ENCODE results near the gene PITX1. TPM values are rescaled to one million over a fixed set of nuclear protein-coding genes. Genes with fewer than 3 reads are reported as not detected.
"Not testable (repeated sequence)": the region's sequence is repeated elsewhere in the genome, so short reads cannot be mapped to it uniquely, and the experiment has no call there.

The PITX1 gene
- total RNA-seq, 6 experiments from 2014 or later: not detected

DNA sequence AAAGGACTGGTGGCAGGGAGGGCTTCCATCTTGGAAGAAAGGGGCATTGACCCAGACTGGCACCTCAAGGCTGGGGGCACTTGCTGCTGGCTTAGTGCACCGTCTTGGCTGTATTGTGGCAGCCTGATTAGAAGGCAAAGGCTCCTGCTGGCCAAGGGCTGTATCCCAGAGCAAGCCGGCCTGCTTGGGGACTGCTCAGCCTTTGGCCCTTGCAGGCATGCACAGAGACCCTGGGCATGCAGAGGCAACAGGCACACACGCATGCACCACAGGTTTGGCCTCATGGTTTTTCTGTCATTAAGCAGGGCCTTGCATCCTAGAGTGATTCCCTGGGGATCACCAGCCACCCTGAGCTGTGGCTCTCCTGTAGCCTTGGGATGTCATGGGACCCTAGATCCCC is 29.0 kb downstream of the PITX1 start:
- WGBS (ENCODE audit: insufficient coverage, low coverage, low lambda C conversion rate, missing lambda C conversion rate): no CpG with 5 or more reads among the region's 3 CpGs
- Histone ChIP-seq H3K27me3 (no peaks in the 10 kb centered on the region), H3K9me3 (no peaks in the 10 kb centered on the region), H3K27ac (no peak overlapping the region), H3K36me3 (no peaks in the 10 kb centered on the region), H3K4me3 (no peak overlapping the region), H3K4me1 (no peaks in the 10 kb centered on the region)
- TF ChIP-seq, protein P1, sequence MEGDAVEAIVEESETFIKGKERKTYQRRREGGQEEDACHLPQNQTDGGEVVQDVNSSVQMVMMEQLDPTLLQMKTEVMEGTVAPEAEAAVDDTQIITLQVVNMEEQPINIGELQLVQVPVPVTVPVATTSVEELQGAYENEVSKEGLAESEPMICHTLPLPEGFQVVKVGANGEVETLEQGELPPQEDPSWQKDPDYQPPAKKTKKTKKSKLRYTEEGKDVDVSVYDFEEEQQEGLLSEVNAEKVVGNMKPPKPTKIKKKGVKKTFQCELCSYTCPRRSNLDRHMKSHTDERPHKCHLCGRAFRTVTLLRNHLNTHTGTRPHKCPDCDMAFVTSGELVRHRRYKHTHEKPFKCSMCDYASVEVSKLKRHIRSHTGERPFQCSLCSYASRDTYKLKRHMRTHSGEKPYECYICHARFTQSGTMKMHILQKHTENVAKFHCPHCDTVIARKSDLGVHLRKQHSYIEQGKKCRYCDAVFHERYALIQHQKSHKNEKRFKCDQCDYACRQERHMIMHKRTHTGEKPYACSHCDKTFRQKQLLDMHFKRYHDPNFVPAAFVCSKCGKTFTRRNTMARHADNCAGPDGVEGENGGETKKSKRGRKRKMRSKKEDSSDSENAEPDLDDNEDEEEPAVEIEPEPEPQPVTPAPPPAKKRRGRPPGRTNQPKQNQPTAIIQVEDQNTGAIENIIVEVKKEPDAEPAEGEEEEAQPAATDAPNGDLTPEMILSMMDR (IDR thresholded peaks at IDR 0.05): no peak
- no peak for TF ChIP-seq POLR2A (IDR thresholded peaks at IDR 0.05)
- DNase-seq (no peak), ATAC-seq (no peak)
- intact Hi-C loops (cut with DNase I): no loop called here

DNA sequence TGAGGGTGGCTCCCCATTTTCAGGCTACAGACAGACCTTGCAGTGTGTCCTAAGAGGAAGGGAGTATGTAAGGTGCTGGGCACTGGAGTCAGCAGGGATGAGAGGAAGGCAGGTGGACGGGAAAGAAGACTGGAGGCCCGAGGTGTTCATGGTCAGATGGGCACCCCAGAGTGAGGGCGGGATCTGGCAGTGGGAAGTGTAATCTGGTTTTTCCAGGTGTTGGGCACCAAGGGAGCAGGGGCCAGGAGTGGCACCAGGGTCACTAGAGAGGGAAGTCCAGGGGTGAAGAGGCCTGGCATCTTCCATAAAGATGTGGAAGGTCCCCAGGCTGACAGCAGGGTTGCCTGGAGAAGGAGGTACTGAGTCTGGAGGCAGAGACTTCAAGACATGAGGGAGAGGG is 29.7 kb downstream of the PITX1 start:
- Histone ChIP-seq H3K27me3 (no peaks in the 10 kb centered on the region), H3K9me3 (no peaks in the 10 kb centered on the region), H3K27ac (no peak overlapping the region), H3K4me3 (no peak overlapping the region), H3K4me1 (no peaks in the 10 kb centered on the region), H3K36me3 (no peaks in the 10 kb centered on the region)
- intact Hi-C loops (cut with DNase I): no loop called here
- TF ChIP-seq, protein P1 (IDR thresholded peaks at IDR 0.05): no peak
- TF ChIP-seq POLR2A (IDR thresholded peaks at IDR 0.05): no peak
- no peak for ATAC-seq
- WGBS (ENCODE audit: insufficient coverage, low coverage, low lambda C conversion rate, missing lambda C conversion rate): 90% methylated on average over 2 of the region's 3 CpGs
- no peak for DNase-seq

DNA sequence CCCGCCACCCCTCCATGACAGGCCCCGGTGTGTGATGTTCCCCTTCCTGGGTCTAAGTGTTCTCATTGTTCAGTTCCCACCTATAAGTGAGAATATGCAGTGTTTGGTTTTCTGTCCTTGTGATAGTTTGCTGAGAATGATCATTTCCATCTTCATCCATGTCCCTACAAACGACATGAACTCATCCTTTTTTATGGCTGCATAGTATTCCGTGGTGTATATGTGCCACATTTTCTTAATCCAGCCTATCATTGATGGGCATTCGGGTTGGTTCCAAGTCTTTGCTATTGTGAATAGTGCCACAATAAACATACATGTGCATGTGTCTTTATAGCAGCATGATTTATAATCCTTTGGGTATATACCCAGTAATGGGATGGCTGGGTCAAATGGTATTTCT is 36.0 kb downstream of the PITX1 start:
- intact Hi-C loops (cut with DNase I); ATAC-seq; H3K9me3 ChIP-seq; DNase-seq; H3K4me1 ChIP-seq; H3K27ac ChIP-seq; H3K36me3 ChIP-seq; H3K4me3 ChIP-seq; H3K27me3 ChIP-seq: not testable (repeated sequence)
- WGBS (ENCODE audit: insufficient coverage, low coverage, low lambda C conversion rate, missing lambda C conversion rate): 93% methylated on average over 5 of the region's 5 CpGs

DNA sequence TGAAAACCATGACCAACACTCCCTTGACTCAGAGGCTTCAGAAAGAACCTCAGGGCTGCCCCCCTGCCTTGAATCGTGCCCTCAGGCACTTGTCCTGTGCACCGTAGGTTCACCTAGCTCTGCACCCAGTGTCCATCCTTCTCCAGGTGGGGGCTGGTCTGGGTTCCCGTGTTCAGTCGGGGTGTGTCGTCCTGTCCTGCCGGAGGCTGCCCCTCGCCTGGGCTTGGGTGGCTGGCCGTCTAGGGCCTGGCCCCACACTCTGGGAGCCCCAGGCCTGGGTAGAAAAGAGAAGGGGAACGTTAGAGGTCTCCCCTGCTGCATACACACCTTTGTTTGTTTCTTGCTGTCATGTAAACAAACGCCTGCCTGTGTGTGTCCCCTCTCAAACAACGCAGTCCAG is 37.0 kb downstream of the PITX1 start:
- ATAC-seq: peak in 1 of 4 donors; percentile 32
- TF ChIP-seq POLR2A (IDR thresholded peaks at IDR 0.05): no peak
- TF ChIP-seq, protein P1 (IDR thresholded peaks at IDR 0.05): no peak

DNA sequence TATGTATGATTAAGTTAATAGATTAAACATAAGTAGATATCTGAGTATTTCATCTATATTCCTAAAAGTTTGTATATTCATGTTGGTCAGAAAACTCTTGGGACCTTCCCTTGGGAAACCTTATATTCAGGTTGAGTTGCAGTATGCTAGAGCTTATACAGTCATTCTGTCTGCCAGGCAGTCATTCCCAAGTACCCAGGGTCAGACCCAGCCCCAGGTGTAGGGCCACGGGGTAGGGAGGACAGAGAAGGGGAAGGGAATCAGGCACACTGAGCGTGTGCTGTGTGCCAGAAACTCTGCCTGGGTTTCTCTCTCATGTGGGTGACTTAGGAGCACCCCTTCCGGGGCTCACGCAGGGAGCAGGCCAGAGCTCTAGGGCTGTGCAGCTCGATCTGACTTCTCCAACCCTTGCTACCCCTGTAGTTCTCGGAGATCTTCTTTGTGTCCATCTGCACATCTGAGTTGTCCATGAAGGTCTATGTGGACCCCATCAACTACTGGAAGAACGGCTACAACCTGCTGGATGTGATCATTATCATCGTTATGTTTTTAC is 38.1 kb downstream of the PITX1 start:
- ATAC-seq (no peak), DNase-seq (no peak)
- Histone ChIP-seq H3K36me3 (no peaks in the 10 kb centered on the region), H3K27me3 (no peaks in the 10 kb centered on the region), H3K9me3 (no peaks in the 10 kb centered on the region), H3K4me1 (no peaks in the 10 kb centered on the region), H3K4me3 (no peak overlapping the region), H3K27ac (no peak overlapping the region)
- 76% methylated on average over 4 of the region's 8 CpGs for WGBS (ENCODE audit: insufficient coverage, low coverage, low lambda C conversion rate, missing lambda C conversion rate)
- intact Hi-C loops (cut with DNase I): no loop called here
- TF ChIP-seq, protein P1 (IDR thresholded peaks at IDR 0.05): no peak
- no peak for TF ChIP-seq POLR2A (IDR thresholded peaks at IDR 0.05)

More for the DNA sequence above, 37.0 kb downstream of the PITX1 start:
- no peak overlapping the region for H3K4me3 ChIP-seq
- no peaks in the 10 kb centered on the region for H3K36me3 ChIP-seq
- WGBS (ENCODE audit: insufficient coverage, low coverage, low lambda C conversion rate, missing lambda C conversion rate): 56% methylated on average over 6 of the region's 11 CpGs
- no peaks in the 10 kb centered on the region for H3K27me3 ChIP-seq
- no peaks in the 10 kb centered on the region for H3K4me1 ChIP-seq
- no peak overlapping the region for H3K27ac ChIP-seq
- intact Hi-C loops (cut with DNase I): no loop called here
- no peak for DNase-seq
- no peaks in the 10 kb centered on the region for H3K9me3 ChIP-seq

All from right lobe of liver (tissue), 6 donors.